WTC11 (cell line): ENCODE results near the gene ST6GALNAC2.

Experiments used
- AFF4 ChIP-seq: sonication (generic); formaldehyde crosslinking; IDR thresholded peaks from 2 replicates; pipeline ENCODE4 v1.8.1; 2023; ENCODE audit warnings: mild to moderate bottlenecking, missing genetic modification reagents, borderline replicate concordance
- CBFB ChIP-seq: sonication (generic); formaldehyde crosslinking; IDR thresholded peaks from 2 replicates; pipeline ENCODE4 v1.8.1; 2022; ENCODE audit warnings: mild to moderate bottlenecking, low read depth, missing genetic modification reagents
- CREM ChIP-seq: sonication (generic); formaldehyde crosslinking; IDR thresholded peaks from 2 replicates; pipeline ENCODE4 v1.8.1; 2022; ENCODE audit warnings: mild to moderate bottlenecking, missing genetic modification reagents, moderate library complexity
- CTCF ChIP-seq: fragments of 200-600 bp; IDR thresholded peaks from 2 replicates; pipeline ENCODE4 v1.8.0; 2022; ENCODE audit warnings: antibody characterized with exemption
- ESRRA ChIP-seq: sonication (generic); formaldehyde crosslinking; IDR thresholded peaks from 2 replicates; pipeline ENCODE4 v1.8.1; 2022; ENCODE audit warnings: mild to moderate bottlenecking, missing genetic modification reagents, borderline replicate concordance
- FOXP1 ChIP-seq: sonication (generic); formaldehyde crosslinking; IDR thresholded peaks from 2 replicates; pipeline ENCODE4 v1.8.0; 2022; ENCODE audit warnings: missing genetic modification reagents, mild to moderate bottlenecking, moderate library complexity, borderline replicate concordance
- IRF2 ChIP-seq: sonication (generic); formaldehyde crosslinking; IDR thresholded peaks from 2 replicates; pipeline ENCODE4 v1.8.0; 2022; ENCODE audit warnings: low read depth, missing genetic modification reagents, borderline replicate concordance
- JUN ChIP-seq: sonication (generic); formaldehyde crosslinking; IDR thresholded peaks from 2 replicates; pipeline ENCODE4 v1.8.0; 2023; ENCODE audit warnings: mild to moderate bottlenecking, missing genetic modification reagents
- MAX ChIP-seq: sonication (generic); formaldehyde crosslinking; IDR thresholded peaks from 2 replicates; pipeline ENCODE4 v1.8.0; 2022; ENCODE audit warnings: mild to moderate bottlenecking, missing genetic modification reagents
- NFYB ChIP-seq: sonication (generic); formaldehyde crosslinking; conservative IDR thresholded peaks from 2 replicates; pipeline ENCODE4 v1.8.0; 2022; ENCODE audit warnings: low read depth, missing genetic modification reagents
- ZNF416 ChIP-seq: fragments of 250-450 bp; sonication (Bioruptor Pico); IDR thresholded peaks from 2 replicates; pipeline ENCODE4 v1.9.0; 2021; ENCODE audit warnings: mild to moderate bottlenecking, inconsistent platforms
- ZNF423 ChIP-seq: fragments of 250-450 bp; sonication (Bioruptor Pico); IDR thresholded peaks from 2 replicates; pipeline ENCODE4 v2.1.2; 2022; ENCODE audit warnings: mild to moderate bottlenecking, moderate library complexity
- TF ChIP-seq, protein P1 (sequence below): sonication (generic); formaldehyde crosslinking; IDR thresholded peaks from 2 replicates; pipeline ENCODE4 v1.8.0; 2022; ENCODE audit warnings: missing genetic modification reagents

DNA sequence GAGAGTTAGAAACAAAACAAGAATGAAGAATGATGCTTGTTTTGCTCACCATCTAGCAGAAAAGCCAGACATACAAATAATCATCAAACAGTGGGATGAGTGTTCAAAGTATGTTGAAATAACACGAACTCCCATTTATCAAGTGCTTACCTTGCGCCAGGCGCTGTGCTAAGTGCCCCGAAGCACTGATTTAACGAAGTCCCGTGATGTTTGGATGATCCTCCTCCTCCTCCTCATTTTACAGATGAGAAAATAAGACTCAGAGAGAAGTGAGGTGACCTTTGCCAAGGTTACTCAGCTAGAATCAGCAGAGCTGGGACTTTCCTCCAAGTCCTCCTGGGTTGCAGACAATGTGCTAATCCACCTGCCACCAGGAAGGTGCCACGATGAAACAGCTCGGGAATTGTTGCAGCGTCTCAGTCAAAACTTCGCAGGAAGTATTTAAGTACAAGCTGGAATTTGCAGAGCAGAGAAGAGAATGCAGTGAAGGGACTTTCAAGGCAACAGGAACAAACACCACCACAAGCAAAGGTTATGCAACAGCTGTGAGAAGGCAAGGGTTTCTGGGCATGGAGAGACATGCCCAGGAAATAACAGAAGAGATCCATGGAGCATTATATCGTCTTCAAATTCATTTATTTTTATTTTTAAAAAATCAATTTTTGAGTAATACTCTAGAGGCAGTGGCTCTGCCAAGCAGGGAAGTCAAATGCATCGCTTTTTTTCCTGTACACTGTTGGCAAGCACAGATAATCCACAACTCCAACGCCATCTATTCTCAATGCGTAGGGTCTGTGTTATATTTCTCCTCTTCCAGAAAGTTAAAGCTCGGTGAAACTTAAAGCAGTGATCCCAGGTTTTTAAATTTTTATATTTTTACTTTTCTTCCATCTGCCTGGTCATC, 34.7 kb downstream of the ST6GALNAC2 start:
- TF ChIP-seq CTCF, result no peak
- no peak for TF ChIP-seq ESRRA (CRISPR knock-in tag)
- TF ChIP-seq ZNF416 (CRISPR knock-in tag), result no peak
- no peak for TF ChIP-seq ZNF423 (CRISPR knock-in tag)
- no peak for TF ChIP-seq JUN (CRISPR knock-in tag)
- no peak for TF ChIP-seq IRF2 (CRISPR knock-in tag)
- TF ChIP-seq NFYB (CRISPR knock-in tag), result no peak
- TF ChIP-seq, protein P1, sequence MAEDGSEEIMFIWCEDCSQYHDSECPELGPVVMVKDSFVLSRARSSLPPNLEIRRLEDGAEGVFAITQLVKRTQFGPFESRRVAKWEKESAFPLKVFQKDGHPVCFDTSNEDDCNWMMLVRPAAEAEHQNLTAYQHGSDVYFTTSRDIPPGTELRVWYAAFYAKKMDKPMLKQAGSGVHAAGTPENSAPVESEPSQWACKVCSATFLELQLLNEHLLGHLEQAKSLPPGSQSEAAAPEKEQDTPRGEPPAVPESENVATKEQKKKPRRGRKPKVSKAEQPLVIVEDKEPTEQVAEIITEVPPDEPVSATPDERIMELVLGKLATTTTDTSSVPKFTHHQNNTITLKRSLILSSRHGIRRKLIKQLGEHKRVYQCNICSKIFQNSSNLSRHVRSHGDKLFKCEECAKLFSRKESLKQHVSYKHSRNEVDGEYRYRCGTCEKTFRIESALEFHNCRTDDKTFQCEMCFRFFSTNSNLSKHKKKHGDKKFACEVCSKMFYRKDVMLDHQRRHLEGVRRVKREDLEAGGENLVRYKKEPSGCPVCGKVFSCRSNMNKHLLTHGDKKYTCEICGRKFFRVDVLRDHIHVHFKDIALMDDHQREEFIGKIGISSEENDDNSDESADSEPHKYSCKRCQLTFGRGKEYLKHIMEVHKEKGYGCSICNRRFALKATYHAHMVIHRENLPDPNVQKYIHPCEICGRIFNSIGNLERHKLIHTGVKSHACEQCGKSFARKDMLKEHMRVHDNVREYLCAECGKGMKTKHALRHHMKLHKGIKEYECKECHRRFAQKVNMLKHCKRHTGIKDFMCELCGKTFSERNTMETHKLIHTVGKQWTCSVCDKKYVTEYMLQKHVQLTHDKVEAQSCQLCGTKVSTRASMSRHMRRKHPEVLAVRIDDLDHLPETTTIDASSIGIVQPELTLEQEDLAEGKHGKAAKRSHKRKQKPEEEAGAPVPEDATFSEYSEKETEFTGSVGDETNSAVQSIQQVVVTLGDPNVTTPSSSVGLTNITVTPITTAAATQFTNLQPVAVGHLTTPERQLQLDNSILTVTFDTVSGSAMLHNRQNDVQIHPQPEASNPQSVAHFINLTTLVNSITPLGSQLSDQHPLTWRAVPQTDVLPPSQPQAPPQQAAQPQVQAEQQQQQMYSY, result no peak
- TF ChIP-seq MAX (CRISPR knock-in tag), result no peak
- no peak for TF ChIP-seq AFF4 (CRISPR knock-in tag)
- no peak for TF ChIP-seq CBFB
- no peak for TF ChIP-seq CREM (CRISPR knock-in tag)
- no peak for TF ChIP-seq FOXP1 (CRISPR knock-in tag)
